GM06990 (cell line): ENCODE results near the gene TTLL10.

Source experiments
- DNase-seq: peaks from one replicate; pipeline ENCODE4 v3.0.0-alpha.2; 2011; ENCODE audit not compliant: insufficient read length; ENCODE audit errors: extremely low read depth
- H3K27me3 ChIP-seq: replicated peaks from 2 replicates; pipeline ENCODE4 v1.6.0; 2011; ENCODE audit warnings: low read length; ENCODE audit not compliant: control insufficient read depth, insufficient read depth
- H3K36me3 ChIP-seq: 2 replicates; pipeline ENCODE4 v1.5.1; 2011; ENCODE audit warnings: low read length; ENCODE audit not compliant: control insufficient read depth, insufficient read depth
- H3K4me3 ChIP-seq: replicated peaks from 2 replicates; pipeline ENCODE4 v1.5.1; 2011; ENCODE audit warnings: low read depth, mild to moderate bottlenecking, control low read depth, low read length
- CTCF ChIP-seq: IDR thresholded peaks from 2 replicates; pipeline ENCODE4 v1.5.1; 2011; ENCODE audit warnings: low read length, control low read depth, mild to moderate bottlenecking, inconsistent platforms; ENCODE audit not compliant: insufficient read depth, poor library complexity, severe bottlenecking

The TTLL10 gene

GRCh38 chr1:1177452-1178206, 3.9 kb downstream of the TTLL10 start:
- no peaks in the 10 kb centered on the region for H3K36me3 ChIP-seq
- H3K4me3 ChIP-seq, result no peak overlapping the region
- H3K27me3 ChIP-seq, result no peaks in the 10 kb centered on the region; the same call in none of the 2 replicates
- TF ChIP-seq CTCF, result no peak
- peak; percentile 2 for DNase-seq

- TF ChIP-seq CTCF, result no peak
- no peak overlapping the region for H3K4me3 ChIP-seq
- H3K27me3 ChIP-seq, result no peaks in the 10 kb centered on the region; the same call in none of the 2 replicates
- peak; percentile 3 for DNase-seq
- no peaks in the 10 kb centered on the region for H3K36me3 ChIP-seq
These were observed 5.2 kb downstream of the TTLL10 start for GRCh38 chr1:1178794-1179331.

- no peak for DNase-seq
- H3K27me3 ChIP-seq, result no peaks in the 10 kb centered on the region; the same call in none of the 2 replicates
- TF ChIP-seq CTCF, result no peak
- no peaks in the 10 kb centered on the region for H3K36me3 ChIP-seq
- no peak overlapping the region for H3K4me3 ChIP-seq
These were observed 5.8 kb downstream of the TTLL10 start for GRCh38 chr1:1179346-1179982.

GRCh38 chr1:1179983-1180861, 6.5 kb downstream of the TTLL10 start:
- Histone ChIP-seq H3K27me3 (no peaks in the 10 kb centered on the region; the same call in none of the 2 replicates), H3K4me3 (no peak overlapping the region), H3K36me3 (no peaks in the 10 kb centered on the region)
- TF ChIP-seq CTCF, result no peak
- peak; percentile 6 for DNase-seq

- no peaks in the 10 kb centered on the region for H3K36me3 ChIP-seq
- peak; percentile 3 for DNase-seq
- no peaks in the 10 kb centered on the region; the same call in none of the 2 replicates for H3K27me3 ChIP-seq
- H3K4me3 ChIP-seq, result no peak overlapping the region
- no peak for TF ChIP-seq CTCF
These were observed 7.7 kb downstream of the TTLL10 start for GRCh38 chr1:1181129-1181937.
